SU-DHL-6 (cell line): ENCODE data around the gene CNTN5.

Experiments used
- H2AFZ ChIP-seq: fragments of 200-600 bp; sonication (generic); 2 replicates; pipeline ENCODE4 v1.6.1; 2014; ENCODE audit warnings: low read depth, mild to moderate bottlenecking, moderate library complexity, mixed read lengths, antibody characterized with exemption, low read length; ENCODE audit not compliant: severe bottlenecking
- H3F3A ChIP-seq: fragments of 200-600 bp; shearing (Covaris generic); 2 replicates; pipeline ENCODE4 v1.6.0; 2016; ENCODE audit warnings: antibody characterized with exemption, mild to moderate bottlenecking; ENCODE audit not compliant: insufficient read depth
- H3K27ac ChIP-seq: fragments of 200-600 bp; sonication (generic); 2 replicates; pipeline ENCODE4 v1.5.1; 2016; ENCODE audit warnings: low read depth, mild to moderate bottlenecking, low read length, moderate library complexity, mixed read lengths
- H3K27me3 ChIP-seq: fragments of 200-600 bp; sonication (generic), shearing (Covaris generic); 2 replicates; pipeline ENCODE4 v1.6.0; 2014; ENCODE audit warnings: mild to moderate bottlenecking, low read length
- H3K36me3 ChIP-seq: fragments of 200-600 bp; sonication (generic); 2 replicates; pipeline ENCODE4 v1.6.1; 2014; ENCODE audit warnings: mild to moderate bottlenecking, low read length, mixed read lengths
- H3K4me2 ChIP-seq: fragments of 300-600, 200-600 bp; shearing (Covaris generic), sonication (generic); 2 replicates; pipeline ENCODE4 v1.6.0; 2014; ENCODE audit warnings: low read length, low read depth, mild to moderate bottlenecking; ENCODE audit not compliant: poor library complexity, severe bottlenecking
- H3K4me3 ChIP-seq: fragments of 200-600 bp; sonication (generic); 2 replicates; pipeline ENCODE4 v1.5.1; 2014; ENCODE audit warnings: antibody characterized with exemption, low read length, mild to moderate bottlenecking, mixed read lengths; ENCODE audit not compliant: insufficient read depth, poor library complexity, severe bottlenecking
- H3K79me2 ChIP-seq: fragments of 200-600 bp; sonication (generic); 2 replicates; pipeline ENCODE4 v1.6.1; 2014; ENCODE audit warnings: mild to moderate bottlenecking, low read length, moderate library complexity; ENCODE audit not compliant: insufficient read depth
- H3K9ac ChIP-seq: fragments of 200-600 bp; sonication (generic); 2 replicates; pipeline ENCODE4 v1.7.0; 2014; ENCODE audit warnings: mild to moderate bottlenecking, low read length
- H3K9me2 ChIP-seq: fragments of 200-600 bp; sonication (generic); replicated peaks from 2 replicates; pipeline ENCODE4 v1.6.1; 2014; ENCODE audit warnings: low read length; ENCODE audit not compliant: insufficient read depth
- H3K9me3 ChIP-seq: fragments of 200-600 bp; sonication (generic); 2 replicates; pipeline ENCODE4 v1.6.1; 2014; ENCODE audit warnings: low read length, mixed read lengths; ENCODE audit not compliant: insufficient read depth
- H4K20me1 ChIP-seq: fragments of 200-600 bp; sonication (generic); 2 replicates; pipeline ENCODE4 v1.6.1; 2014; ENCODE audit warnings: low read depth, mild to moderate bottlenecking, antibody characterized with exemption, low read length, moderate library complexity, mixed read lengths
- EZH2phosphoT487 ChIP-seq: fragments of 200-600 bp; sonication (generic), shearing (Covaris generic); conservative IDR thresholded peaks from 2 replicates; pipeline ENCODE4 v1.6.1; 2018; ENCODE audit warnings: mild to moderate bottlenecking, antibody characterized with exemption, low read length, moderate library complexity, mixed read lengths
- TF ChIP-seq, protein P1 (sequence below): fragments of 200-600 bp; sonication (generic); IDR thresholded peaks from one replicate; pipeline ENCODE4 v1.5.1; 2017; ENCODE audit warnings: antibody characterized with exemption, mild to moderate bottlenecking, low read length, moderate library complexity; ENCODE audit not compliant: insufficient read depth, poor library complexity, severe bottlenecking

The CNTN5 gene

DNA sequence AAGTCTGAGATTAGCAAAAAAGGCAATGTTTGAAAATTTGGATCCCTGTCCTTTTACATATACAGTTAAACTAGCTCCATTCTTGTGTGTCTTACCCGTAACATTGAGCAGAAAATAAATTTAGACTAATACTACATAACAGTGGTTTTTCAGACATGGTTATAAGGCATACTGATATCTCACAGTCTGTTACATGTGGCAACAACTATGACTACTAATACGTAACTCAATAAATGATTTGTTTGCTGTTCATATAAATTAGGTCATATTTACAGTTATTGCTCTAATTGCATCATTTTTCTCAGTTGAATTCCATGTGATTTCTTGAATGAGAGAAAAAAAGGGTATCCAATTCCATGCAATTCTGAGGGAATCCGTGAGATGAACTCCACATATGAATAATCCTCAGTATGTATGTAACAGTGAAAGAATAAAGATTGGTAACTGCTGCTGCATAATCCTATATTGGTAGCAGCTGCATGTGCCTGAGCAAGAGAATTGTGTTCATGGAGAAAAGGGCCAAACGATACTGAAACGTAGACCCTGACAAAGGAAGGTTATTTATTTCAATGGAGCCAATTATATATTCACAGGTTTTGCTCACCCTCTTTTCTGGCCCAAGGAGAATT, 1275.4 kb downstream of the CNTN5 start:
- no peaks in the 10 kb centered on the region for H3K36me3 ChIP-seq
- H4K20me1 ChIP-seq: no peaks in the 10 kb centered on the region
- no peaks in the 10 kb centered on the region for H3K9me3 ChIP-seq
- no peaks in the 10 kb centered on the region for H3K79me2 ChIP-seq
- no peak overlapping the region for H3K9ac ChIP-seq
- TF ChIP-seq, protein P1, sequence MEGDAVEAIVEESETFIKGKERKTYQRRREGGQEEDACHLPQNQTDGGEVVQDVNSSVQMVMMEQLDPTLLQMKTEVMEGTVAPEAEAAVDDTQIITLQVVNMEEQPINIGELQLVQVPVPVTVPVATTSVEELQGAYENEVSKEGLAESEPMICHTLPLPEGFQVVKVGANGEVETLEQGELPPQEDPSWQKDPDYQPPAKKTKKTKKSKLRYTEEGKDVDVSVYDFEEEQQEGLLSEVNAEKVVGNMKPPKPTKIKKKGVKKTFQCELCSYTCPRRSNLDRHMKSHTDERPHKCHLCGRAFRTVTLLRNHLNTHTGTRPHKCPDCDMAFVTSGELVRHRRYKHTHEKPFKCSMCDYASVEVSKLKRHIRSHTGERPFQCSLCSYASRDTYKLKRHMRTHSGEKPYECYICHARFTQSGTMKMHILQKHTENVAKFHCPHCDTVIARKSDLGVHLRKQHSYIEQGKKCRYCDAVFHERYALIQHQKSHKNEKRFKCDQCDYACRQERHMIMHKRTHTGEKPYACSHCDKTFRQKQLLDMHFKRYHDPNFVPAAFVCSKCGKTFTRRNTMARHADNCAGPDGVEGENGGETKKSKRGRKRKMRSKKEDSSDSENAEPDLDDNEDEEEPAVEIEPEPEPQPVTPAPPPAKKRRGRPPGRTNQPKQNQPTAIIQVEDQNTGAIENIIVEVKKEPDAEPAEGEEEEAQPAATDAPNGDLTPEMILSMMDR: no peak
- TF ChIP-seq EZH2phosphoT487: no peak
- H3K27me3 ChIP-seq: no peaks in the 10 kb centered on the region
- H3K4me2 ChIP-seq: no peak overlapping the region
- H3F3A ChIP-seq: no peaks in the 10 kb centered on the region
- H3K9me2 ChIP-seq: no peaks in the 10 kb centered on the region
- H3K27ac ChIP-seq: no peak overlapping the region
- H3K4me3 ChIP-seq: no peak overlapping the region
- no peak overlapping the region for H2AFZ ChIP-seq

DNA sequence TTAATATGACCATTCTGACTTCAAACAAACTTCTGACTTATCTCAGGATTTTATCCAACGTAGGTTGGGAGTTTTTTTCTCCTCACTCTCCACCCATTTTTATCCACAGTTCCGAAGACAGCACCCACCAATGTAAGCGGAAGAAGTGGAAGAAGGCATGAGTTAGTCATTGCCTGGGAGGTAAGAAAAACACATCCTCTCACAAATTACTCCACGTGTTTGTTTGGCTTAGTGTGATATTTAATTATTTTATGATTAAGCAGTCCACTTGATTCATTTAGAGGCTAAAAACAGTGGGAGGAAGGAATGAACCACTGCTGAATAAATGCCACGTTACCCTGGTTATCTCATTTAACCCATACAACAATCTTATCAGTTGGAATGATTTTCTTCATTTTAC, 1276.8 kb downstream of the CNTN5 start:
- Histone ChIP-seq H3K9me2 (no peaks in the 10 kb centered on the region), H3K27ac (no peak overlapping the region), H3K79me2 (no peaks in the 10 kb centered on the region), H4K20me1 (no peaks in the 10 kb centered on the region), H3K9ac (no peak overlapping the region), H3K9me3 (no peaks in the 10 kb centered on the region), H3F3A (no peaks in the 10 kb centered on the region), H3K36me3 (no peaks in the 10 kb centered on the region), H3K4me3 (no peak overlapping the region), H2AFZ (no peak overlapping the region), H3K27me3 (no peaks in the 10 kb centered on the region), H3K4me2 (no peak overlapping the region)
- TF ChIP-seq EZH2phosphoT487: no peak
- TF ChIP-seq, protein P1: no peak

DNA sequence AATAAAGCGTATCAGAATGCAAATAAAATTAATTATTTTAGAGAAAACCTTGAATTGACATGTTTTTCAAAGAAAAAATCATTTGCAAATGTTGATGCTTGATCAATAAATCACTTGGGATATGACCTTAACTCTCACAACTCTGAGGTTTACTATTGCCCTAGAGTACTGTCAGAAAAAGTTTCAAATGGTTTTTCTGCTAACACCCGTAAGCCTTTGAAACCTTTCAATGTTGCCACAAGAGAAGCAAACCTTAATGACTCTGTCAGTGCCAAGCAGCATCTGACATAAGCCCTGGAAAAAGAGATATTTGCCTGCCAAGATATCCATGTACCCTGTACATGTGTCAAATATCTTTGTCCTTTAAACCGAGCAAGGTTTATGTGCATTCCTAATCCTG, 1282.1 kb downstream of the CNTN5 start:
- H3K4me2 ChIP-seq: no peak overlapping the region
- H3F3A ChIP-seq: no peaks in the 10 kb centered on the region
- H4K20me1 ChIP-seq: no peaks in the 10 kb centered on the region
- no peaks in the 10 kb centered on the region for H3K9me3 ChIP-seq
- no peaks in the 10 kb centered on the region for H3K9me2 ChIP-seq
- TF ChIP-seq, protein P1: no peak
- no peak for TF ChIP-seq EZH2phosphoT487
- no peaks in the 10 kb centered on the region for H3K79me2 ChIP-seq
- H3K4me3 ChIP-seq: no peak overlapping the region
- H3K27me3 ChIP-seq: no peaks in the 10 kb centered on the region
- H3K9ac ChIP-seq: no peak overlapping the region
- no peak overlapping the region for H3K27ac ChIP-seq
- no peak overlapping the region for H2AFZ ChIP-seq
- H3K36me3 ChIP-seq: no peaks in the 10 kb centered on the region
